ENCODE results near the gene PLCB2. TPM values are rescaled to one million over a fixed set of nuclear protein-coding genes. Genes with fewer than 3 reads are reported as not detected.
A peak's percentile ranks its signal among the peaks of the same experiment; 100 is the strongest.

Gene PLCB2
- total and polyA plus RNA-seq, 2 donors = 26.5 to 125 TPM

DNA sequence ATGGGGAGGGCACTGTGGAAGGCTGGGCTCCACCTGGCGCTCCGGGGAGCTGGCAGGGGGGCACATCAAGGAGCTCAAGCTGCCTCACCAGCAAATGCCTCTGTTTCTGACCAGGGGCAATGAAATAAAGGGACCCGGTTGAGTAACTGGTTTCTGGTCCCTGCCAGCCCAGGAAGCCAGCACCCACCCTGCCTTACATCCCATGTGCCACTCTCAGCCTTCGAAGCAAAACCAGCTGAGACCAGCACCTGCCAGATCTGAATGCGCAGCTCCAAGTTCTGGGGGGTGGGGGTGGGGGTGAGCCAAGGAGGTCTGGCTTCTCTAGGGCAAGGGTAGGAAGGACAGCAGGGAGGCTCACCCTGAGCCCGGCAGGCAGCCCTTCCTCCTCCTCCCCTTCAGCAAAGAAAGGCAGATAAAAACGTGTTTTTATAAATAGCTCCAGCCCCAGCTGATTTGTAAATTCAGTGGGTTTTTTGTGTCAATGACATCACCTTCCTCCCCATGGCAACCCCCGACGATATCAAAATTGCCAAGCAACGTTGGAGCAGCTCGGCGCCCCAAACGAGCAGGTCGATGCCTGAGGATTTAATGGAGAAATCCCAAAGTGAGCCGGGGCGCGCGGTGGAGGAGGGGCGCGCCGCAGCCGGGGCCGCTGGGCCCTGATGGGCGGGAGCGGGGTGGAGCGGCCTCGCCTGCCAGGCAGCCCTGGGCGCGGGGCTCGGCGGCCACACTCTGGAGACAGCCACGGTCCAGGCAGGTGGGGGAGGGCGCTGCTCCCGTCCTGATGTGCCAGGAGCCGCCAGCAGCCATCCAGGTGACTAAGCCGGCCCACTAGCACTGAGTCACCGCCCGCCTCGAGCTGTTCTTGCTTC is 69.0 kb downstream of the PLCB2 start, which contains the start of gene PAK6:
PAK6 (plus strand) TSS at position 532 of the 872 bp plus-strand sequence. CDS start 25,723 bp downstream, outside the sequence.
- Histone ChIP-seq H3K27ac (ENCODE audit: low read depth in 1 of 2, low read length in 1 of 2) (no peak within 1 kb of the TSS), H3K27me3 (ENCODE audit: control insufficient read depth in 2 of 2, insufficient read depth in 1 of 2, low read length in 1 of 2) (peaks cover 0 to 31% of the 10 kb centered on the region in 2 donors), H3K36me3 (ENCODE audit: control insufficient read depth in 2 of 2, insufficient read depth in 2 of 2, low read length in 1 of 2) (peaks cover 7 to 8% of the 10 kb centered on the region in 2 donors), H3K4me1 (ENCODE audit: control insufficient read depth in 2 of 2, insufficient read depth in 2 of 2, low read length in 2 of 2) (peaks cover 7 to 20% of the 10 kb centered on the region in 2 donors), H3K9me3 (ENCODE audit: control insufficient read depth in 2 of 2, insufficient read depth in 1 of 2, low read length in 1 of 2) (no peaks in the 10 kb centered on the region), H3K4me3 (ENCODE audit: low read length in 2 of 2) (peak within 1 kb of the TSS in 1 of 2 donors; percentile 32)
- DNase-seq (ENCODE audit: low read depth in 6 of 9, low spot score in 9 of 9) = peak in 2 of 9 donors; percentile 18 to 45
- WGBS = 11% methylated on average over 39 of the region's 39 CpGs

Other genes with a start within 250 kb of the PLCB2 start
- 28.5 TPM for gene BMF, start 199.1 kb downstream of the PLCB2 start, total RNA-seq
- 70.4 TPM for gene BMF, start 199.1 kb downstream of the PLCB2 start, polyA plus RNA-seq
- gene BUB1B, start 146.9 kb downstream of the PLCB2 start, total RNA-seq = 48.3 TPM
- gene BUB1B, start 146.9 kb downstream of the PLCB2 start, polyA plus RNA-seq = 7.3 TPM
- 0.38 TPM for gene PAK6, start 68.9 kb downstream of the PLCB2 start, total RNA-seq
- gene PAK6, start 68.9 kb downstream of the PLCB2 start, polyA plus RNA-seq = 1.3 TPM
- gene ANKRD63, start 24.9 kb downstream of the PLCB2 start, total RNA-seq = not detected
- not detected for gene ANKRD63, start 24.9 kb downstream of the PLCB2 start, polyA plus RNA-seq
- 10.1 TPM for gene INAFM2, start 15.8 kb upstream of the PLCB2 start, total RNA-seq
- gene INAFM2, start 15.8 kb upstream of the PLCB2 start, polyA plus RNA-seq = 12.8 TPM
- gene CCDC9B, start 33.0 kb upstream of the PLCB2 start, total RNA-seq = 0.28 TPM
- gene CCDC9B, start 33.0 kb upstream of the PLCB2 start, polyA plus RNA-seq = 3.6 TPM
- gene PHGR1, start 43.1 kb upstream of the PLCB2 start, total RNA-seq = 0.14 TPM
- gene PHGR1, start 43.1 kb upstream of the PLCB2 start, polyA plus RNA-seq = 4.5 TPM
- gene DISP2, start 50.3 kb upstream of the PLCB2 start, total RNA-seq = 0.19 TPM
- gene DISP2, start 50.3 kb upstream of the PLCB2 start, polyA plus RNA-seq = 0.55 TPM
- gene KNSTRN, start 74.8 kb upstream of the PLCB2 start, total RNA-seq = 44.4 TPM
- 12.5 TPM for gene KNSTRN, start 74.8 kb upstream of the PLCB2 start, polyA plus RNA-seq
- gene IVD, start 97.9 kb upstream of the PLCB2 start, total RNA-seq = 18.8 TPM
- gene IVD, start 97.9 kb upstream of the PLCB2 start, polyA plus RNA-seq = 28.3 TPM
- gene BAHD1, start 133.0 kb upstream of the PLCB2 start, total RNA-seq = 9.4 TPM
- 19.1 TPM for gene BAHD1, start 133.0 kb upstream of the PLCB2 start, polyA plus RNA-seq
- 5.1 TPM for gene CHST14, start 163.0 kb upstream of the PLCB2 start, total RNA-seq
- gene CHST14, start 163.0 kb upstream of the PLCB2 start, polyA plus RNA-seq = 11.9 TPM

Measured in thymus (tissue), 11 donors.